A549 treated with AZD2906 at 1 μM for 4 hours (cell line): ENCODE results near the gene ZNF774. TPM values are rescaled to one million over a fixed set of nuclear protein-coding genes. Genes with fewer than 3 reads are reported as not detected.

Experiments used
- total RNA-seq: library from RNA; stranded (reverse); fragments of 200-300 nt; extraction: Qiagen RNA extraction; gene quantifications from 5 replicates; pipeline ENCODE4 v1.2.3, GENCODE V29; 2022

ZNF774 gene
- total RNA-seq: 0.88 to 1.6 TPM (median 1.0 TPM) in 5 replicates

DNA sequence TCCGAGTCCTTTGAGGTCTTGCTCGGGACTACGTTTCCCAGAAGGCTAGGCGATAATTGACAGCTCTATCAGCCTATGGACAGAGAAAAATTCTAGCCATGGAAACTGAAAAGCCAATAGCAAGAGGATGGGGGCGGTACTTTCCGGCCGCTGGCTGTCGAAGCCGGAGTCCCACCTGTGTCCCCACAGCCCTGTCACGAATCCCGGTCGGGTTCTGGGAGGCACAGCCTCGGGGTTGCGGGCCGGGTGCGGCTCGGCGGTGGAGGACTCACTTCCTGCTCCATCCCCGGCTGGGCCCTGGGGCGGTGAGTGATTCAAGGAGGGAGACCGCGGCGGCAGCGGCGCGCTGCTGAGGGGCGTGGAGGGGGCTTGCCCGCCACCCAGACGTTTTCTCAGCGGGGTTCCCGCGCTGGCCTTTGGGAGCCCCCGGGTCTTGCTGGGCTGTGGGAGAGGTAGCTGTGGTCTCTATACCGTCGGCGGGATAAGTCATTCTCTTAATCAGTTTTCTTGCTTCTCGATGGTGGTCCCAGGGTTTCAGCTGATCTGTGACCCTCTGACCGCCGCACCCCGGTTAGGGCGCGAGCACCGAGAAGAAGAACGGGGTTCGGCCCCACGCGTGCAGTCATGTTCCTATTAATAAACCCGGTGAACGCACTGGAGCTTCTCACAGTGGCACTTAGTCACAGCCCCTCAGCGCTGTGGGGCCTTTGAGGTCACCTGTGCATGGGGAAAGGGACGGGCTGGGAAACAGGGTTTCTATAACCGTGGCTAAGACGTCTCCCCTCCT lies at the start of gene ZNF774:
TSS of gene ZNF774 (plus strand) at position 178 of the 787 bp plus-strand sequence. CDS start 2,377 bp downstream, outside the sequence.

DNA sequence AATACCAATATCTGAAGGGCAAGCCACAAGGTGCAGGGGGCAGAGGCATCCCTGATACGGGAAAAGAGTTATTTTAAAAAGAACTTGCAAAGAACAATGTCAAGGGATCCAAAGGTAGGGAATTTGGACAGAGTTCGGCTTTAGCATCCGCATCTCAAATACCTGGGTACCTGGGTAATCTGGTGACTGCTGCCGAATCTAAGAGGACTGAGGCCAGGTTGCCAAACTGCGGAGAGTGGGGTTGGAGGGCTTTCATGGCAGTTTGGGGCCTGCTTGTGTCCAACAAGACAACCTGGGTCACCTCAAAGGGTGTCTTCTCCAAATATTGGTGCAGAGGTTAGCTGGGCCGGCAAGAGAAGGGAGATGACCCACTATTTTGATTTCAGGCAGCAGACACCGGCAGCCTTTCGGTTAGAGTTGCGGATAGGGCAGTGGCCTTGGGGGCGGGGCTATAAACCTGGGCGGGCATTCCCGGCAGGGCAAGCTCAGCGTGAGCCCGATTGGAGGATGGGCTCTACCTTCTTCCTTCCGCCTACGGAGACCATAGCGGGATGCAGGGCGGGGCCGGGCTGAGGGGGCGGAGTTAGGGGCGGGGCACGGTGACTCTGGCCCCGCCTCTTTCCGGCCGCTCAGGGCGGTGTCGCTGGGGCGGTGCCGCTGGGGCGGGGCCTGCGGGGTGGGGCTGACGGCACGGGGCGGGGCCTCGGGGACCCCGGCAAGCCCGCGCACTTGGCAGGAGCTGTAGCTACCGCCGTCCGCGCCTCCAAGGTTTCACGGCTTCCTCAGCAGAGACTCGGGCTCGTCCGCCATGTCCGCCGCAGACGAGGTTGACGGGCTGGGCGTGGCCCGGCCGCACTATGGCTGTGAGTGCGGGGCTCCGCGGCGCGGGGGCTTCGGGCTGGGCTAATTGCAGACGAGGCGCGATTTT lies 35.7 kb downstream of the ZNF774 start, which contains the start of gene IQGAP1:
TSS of gene IQGAP1 (plus strand) at position 709 of the 928 bp plus-strand sequence. CDS start at position 809, 100 bp downstream.

Other genes with a start within 250 kb of the ZNF774 start
- 40.3 to 50.4 TPM (median 45.6 TPM) in 5 replicates for gene IDH2, start 249.8 kb upstream of the ZNF774 start, total RNA-seq
- 55.1 to 79.4 TPM (median 73.6 TPM) in 5 replicates for gene SEMA4B, start 151.0 kb upstream of the ZNF774 start, total RNA-seq
- 179 to 224 TPM (median 221 TPM) in 5 replicates for gene CIB1, start 118.3 kb upstream of the ZNF774 start, total RNA-seq
- gene GDPGP1, start 118.1 kb upstream of the ZNF774 start, total RNA-seq: 3.4 to 4.4 TPM (median 4.2 TPM) in 5 replicates
- 0.03 to 0.57 TPM (median 0.12 TPM) in 5 replicates for gene TTLL13, start 102.7 kb upstream of the ZNF774 start, total RNA-seq
- 98.6 to 112 TPM (median 105 TPM) in 5 replicates for gene NGRN, start 86.6 kb upstream of the ZNF774 start, total RNA-seq
- 165 to 291 TPM (median 173 TPM) in 5 replicates for gene IQGAP1, start 36.0 kb downstream of the ZNF774 start, total RNA-seq
- 21.3 to 24.7 TPM (median 23.8 TPM) in 5 replicates for gene CRTC3, start 177.6 kb downstream of the ZNF774 start, total RNA-seq